Measurements from ENCODE around the gene SLC9A3.

The SLC9A3 gene

GRCh38 chr5:472076-472655 is 52.1 kb downstream of the SLC9A3 start:
- no peak for TF ChIP-seq CTCF (IDR thresholded peaks at IDR 0.05; ENCODE audit: insufficient read depth, missing control alignments)
- FAIRE-seq (no peak), DNase-seq (ENCODE audit: insufficient read length, low spot score) (no peak)

- DNase-seq (ENCODE audit: insufficient read length, low spot score): no peak
- FAIRE-seq: no peak
- TF ChIP-seq CTCF (IDR thresholded peaks at IDR 0.05; ENCODE audit: insufficient read depth, missing control alignments): no peak
These were observed 52.5 kb downstream of the SLC9A3 start for GRCh38 chr5:471750-472058.

GRCh38 chr5:470961-471749 is 53.1 kb downstream of the SLC9A3 start:
- DNase-seq (ENCODE audit: insufficient read length, low spot score) (no peak), FAIRE-seq (no peak)
- no peak for TF ChIP-seq CTCF (IDR thresholded peaks at IDR 0.05; ENCODE audit: insufficient read depth, missing control alignments)

- DNase-seq (ENCODE audit: insufficient read length, low spot score) (no peak), FAIRE-seq (no peak)
- TF ChIP-seq CTCF (IDR thresholded peaks at IDR 0.05; ENCODE audit: insufficient read depth, missing control alignments): no peak
These were observed 54.3 kb downstream of the SLC9A3 start for GRCh38 chr5:469752-470483.

GRCh38 chr5:468401-468800 is 55.8 kb downstream of the SLC9A3 start:
- no peak for TF ChIP-seq CTCF (IDR thresholded peaks at IDR 0.05; ENCODE audit: insufficient read depth, missing control alignments)
- FAIRE-seq (no peak), DNase-seq (ENCODE audit: insufficient read length, low spot score) (no peak)

GRCh38 chr5:466661-467310 is 57.5 kb downstream of the SLC9A3 start:
- DNase-seq (ENCODE audit: insufficient read length, low spot score): no peak
- TF ChIP-seq CTCF (IDR thresholded peaks at IDR 0.05; ENCODE audit: insufficient read depth, missing control alignments): no peak
- no peak for FAIRE-seq
